Measurements from ENCODE around the gene FBRSL1. TPM values are rescaled to one million over a fixed set of nuclear protein-coding genes. Genes with fewer than 3 reads are reported as not detected.

The FBRSL1 gene
- total and polyA plus RNA-seq, 9 of the 15 experiments (the other 6 are each of a cell fraction or from before 2014, with no cell fraction given), result 0.24 to 129 (median 7.3) TPM

DNA sequence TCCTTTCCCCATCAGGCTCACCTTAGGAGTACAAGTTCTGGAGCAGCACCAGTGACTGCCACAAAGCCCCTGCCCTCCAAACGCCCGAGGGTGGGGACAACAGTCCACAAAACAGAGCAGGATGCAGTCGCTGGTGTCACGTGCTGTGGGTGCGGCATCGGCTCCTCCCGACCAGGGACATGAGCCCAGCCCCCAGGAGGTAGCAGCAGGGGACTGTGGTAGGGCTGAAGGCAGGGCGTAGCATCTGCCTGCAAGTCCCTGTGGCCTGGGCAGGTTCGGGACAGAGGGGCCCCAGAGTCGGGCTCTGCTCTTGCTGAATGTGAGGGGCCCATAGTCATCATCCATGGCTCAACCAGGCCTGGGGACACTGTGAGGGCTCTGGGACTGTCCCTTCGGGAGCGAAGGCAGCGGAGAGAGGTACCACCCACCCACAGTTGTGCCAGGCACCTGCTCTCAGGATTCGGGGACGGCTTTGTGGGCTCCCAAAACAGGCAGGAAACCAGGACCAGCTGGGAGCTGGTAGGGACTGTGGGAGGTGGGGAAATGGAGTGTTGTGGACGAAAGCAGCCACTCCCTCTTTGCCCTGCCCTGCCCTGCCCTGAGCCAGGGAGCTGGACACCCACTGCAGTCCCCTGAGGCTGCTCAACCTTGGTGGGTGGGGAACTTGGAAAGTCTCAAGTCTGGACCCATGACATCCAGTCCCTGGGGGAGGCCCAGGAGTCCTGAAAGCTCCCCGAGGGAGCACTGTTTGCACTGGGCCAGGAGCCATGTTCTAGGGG lies 30.7 kb downstream of the FBRSL1 start (continued):
- TF ChIP-seq, protein P1, sequence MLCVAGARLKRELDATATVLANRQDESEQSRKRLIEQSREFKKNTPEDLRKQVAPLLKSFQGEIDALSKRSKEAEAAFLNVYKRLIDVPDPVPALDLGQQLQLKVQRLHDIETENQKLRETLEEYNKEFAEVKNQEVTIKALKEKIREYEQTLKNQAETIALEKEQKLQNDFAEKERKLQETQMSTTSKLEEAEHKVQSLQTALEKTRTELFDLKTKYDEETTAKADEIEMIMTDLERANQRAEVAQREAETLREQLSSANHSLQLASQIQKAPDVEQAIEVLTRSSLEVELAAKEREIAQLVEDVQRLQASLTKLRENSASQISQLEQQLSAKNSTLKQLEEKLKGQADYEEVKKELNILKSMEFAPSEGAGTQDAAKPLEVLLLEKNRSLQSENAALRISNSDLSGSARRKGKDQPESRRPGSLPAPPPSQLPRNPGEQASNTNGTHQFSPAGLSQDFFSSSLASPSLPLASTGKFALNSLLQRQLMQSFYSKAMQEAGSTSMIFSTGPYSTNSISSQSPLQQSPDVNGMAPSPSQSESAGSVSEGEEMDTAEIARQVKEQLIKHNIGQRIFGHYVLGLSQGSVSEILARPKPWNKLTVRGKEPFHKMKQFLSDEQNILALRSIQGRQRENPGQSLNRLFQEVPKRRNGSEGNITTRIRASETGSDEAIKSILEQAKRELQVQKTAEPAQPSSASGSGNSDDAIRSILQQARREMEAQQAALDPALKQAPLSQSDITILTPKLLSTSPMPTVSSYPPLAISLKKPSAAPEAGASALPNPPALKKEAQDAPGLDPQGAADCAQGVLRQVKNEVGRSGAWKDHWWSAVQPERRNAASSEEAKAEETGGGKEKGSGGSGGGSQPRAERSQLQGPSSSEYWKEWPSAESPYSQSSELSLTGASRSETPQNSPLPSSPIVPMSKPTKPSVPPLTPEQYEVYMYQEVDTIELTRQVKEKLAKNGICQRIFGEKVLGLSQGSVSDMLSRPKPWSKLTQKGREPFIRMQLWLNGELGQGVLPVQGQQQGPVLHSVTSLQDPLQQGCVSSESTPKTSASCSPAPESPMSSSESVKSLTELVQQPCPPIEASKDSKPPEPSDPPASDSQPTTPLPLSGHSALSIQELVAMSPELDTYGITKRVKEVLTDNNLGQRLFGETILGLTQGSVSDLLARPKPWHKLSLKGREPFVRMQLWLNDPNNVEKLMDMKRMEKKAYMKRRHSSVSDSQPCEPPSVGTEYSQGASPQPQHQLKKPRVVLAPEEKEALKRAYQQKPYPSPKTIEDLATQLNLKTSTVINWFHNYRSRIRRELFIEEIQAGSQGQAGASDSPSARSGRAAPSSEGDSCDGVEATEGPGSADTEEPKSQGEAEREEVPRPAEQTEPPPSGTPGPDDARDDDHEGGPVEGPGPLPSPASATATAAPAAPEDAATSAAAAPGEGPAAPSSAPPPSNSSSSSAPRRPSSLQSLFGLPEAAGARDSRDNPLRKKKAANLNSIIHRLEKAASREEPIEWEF (CRISPR knock-in tag; IDR thresholded peaks at IDR 0.05), result no peak
- TF ChIP-seq DACH1 (IDR thresholded peaks at IDR 0.05; ENCODE audit: partially characterized antibody), result no peak

DNA sequence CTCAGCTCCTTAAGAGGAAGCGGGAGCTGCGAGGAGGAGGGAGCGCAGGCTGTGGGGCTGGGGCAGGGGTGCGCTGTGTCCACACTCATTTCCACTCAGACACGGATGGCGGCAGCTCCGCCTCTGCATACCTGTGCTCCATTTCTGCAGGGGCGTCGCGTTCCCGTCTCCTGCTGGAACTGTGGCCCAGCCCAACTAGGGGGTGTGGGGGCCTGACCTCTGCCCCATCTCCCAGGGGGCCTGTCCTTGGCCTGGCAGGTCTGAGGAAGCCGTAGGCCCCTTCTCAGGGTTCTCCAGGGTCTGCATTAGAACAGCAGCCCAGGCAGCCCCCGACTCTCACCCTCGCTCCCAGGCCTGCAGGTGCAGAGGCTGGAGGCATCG lies 31.2 kb downstream of the FBRSL1 start:
- FAIRE-seq (no peak), DNase-seq (ENCODE audit: extremely low read depth in 1 of 4, low spot score in 3 of 4) (no peak), ATAC-seq (no peak)
- peaks cover 0 to 72% of the 10 kb centered on the region in 2 experiments; a peak in 2 of 5 replicates for H3K4me1 ChIP-seq (replicated peaks in 1 of 2; ENCODE audit: control insufficient read depth in 2 of 2, insufficient read depth in 2 of 2, low read length in 2 of 2)
- H3K79me2 ChIP-seq (ENCODE audit: control insufficient read depth, insufficient read depth, low read length), result no peaks in the 10 kb centered on the region
- intact Hi-C loops (cut with micrococcal nuclease) (loop anchor here (5.0 kb wide), 1 partner anchor 44 kb away; no protein-coding TSS in a partner anchor), in situ Hi-C loops (cut with MboI) (no loop called here)
- WGBS (ENCODE audit: insufficient coverage, low coverage, missing lambda C conversion rate), result 66% methylated on average over 13 of the region's 15 CpGs
- H4K20me1 ChIP-seq (replicated peaks; ENCODE audit: control insufficient read depth, insufficient read depth, low read length), result peaks cover 18% of the 10 kb centered on the region
- ChIA-PET POLR2A (no interaction called here), CTCF (ENCODE audit: low intra/inter-chr PET ratio) (no interaction called here)
- H3K4me2 ChIP-seq (ENCODE audit: insufficient read depth, low read length), result no peak overlapping the region
- no peaks in the 10 kb centered on the region for H3K9me1 ChIP-seq (ENCODE audit: control insufficient read depth, insufficient read depth, low read length)
- H3K9ac ChIP-seq (ENCODE audit: insufficient read depth in 1 of 2, low read depth in 2 of 2, low read length in 2 of 2), result no peak overlapping the region
- H3K9me3 ChIP-seq (replicated peaks; ENCODE audit: control insufficient read depth, insufficient read depth, low read depth, low read length), result peaks cover 11% of the 10 kb centered on the region
- H3K27me3 ChIP-seq (ENCODE audit: control insufficient read depth in 2 of 2, insufficient read depth in 2 of 2, low read length in 2 of 2), result no peaks in the 10 kb centered on the region
- BruUV-seq (replicated peaks), result no TSS peak
- no peak overlapping the region for H2AFZ ChIP-seq (ENCODE audit: low read depth, low read length)
- H3K4me3 ChIP-seq, result no peak overlapping the region
- H3K36me3 ChIP-seq (ENCODE audit: control insufficient read depth, insufficient read depth, low read length), result peaks cover 2% of the 10 kb centered on the region; the same call in 1 of the 3 replicates
- H3K27ac ChIP-seq (ENCODE audit: extremely low read depth, low read depth, low read length), result no peak overlapping the region
- TF ChIP-seq GABPB1 (CRISPR knock-in tag; IDR thresholded peaks at IDR 0.05) (no peak), MAZ (CRISPR knock-in tag; conservative IDR thresholded peaks at IDR 0.05 in 1 of 2, IDR thresholded peaks at IDR 0.05 in 1 of 2) (no peak), MBD2 (IDR thresholded peaks at IDR 0.05; ENCODE audit: borderline replicate concordance, low read depth) (no peak), CHD2 (IDR thresholded peaks at IDR 0.05; ENCODE audit: low read depth, low read length) (no peak), ZNF431 (CRISPR knock-in tag; IDR thresholded peaks at IDR 0.05) (no peak)
- TF ChIP-seq, protein P2, sequence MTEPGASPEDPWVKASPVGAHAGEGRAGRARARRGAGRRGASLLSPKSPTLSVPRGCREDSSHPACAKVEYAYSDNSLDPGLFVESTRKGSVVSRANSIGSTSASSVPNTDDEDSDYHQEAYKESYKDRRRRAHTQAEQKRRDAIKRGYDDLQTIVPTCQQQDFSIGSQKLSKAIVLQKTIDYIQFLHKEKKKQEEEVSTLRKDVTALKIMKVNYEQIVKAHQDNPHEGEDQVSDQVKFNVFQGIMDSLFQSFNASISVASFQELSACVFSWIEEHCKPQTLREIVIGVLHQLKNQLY (CRISPR knock-in tag; conservative IDR thresholded peaks at IDR 0.05), result no peak
- TF ChIP-seq, protein P3, sequence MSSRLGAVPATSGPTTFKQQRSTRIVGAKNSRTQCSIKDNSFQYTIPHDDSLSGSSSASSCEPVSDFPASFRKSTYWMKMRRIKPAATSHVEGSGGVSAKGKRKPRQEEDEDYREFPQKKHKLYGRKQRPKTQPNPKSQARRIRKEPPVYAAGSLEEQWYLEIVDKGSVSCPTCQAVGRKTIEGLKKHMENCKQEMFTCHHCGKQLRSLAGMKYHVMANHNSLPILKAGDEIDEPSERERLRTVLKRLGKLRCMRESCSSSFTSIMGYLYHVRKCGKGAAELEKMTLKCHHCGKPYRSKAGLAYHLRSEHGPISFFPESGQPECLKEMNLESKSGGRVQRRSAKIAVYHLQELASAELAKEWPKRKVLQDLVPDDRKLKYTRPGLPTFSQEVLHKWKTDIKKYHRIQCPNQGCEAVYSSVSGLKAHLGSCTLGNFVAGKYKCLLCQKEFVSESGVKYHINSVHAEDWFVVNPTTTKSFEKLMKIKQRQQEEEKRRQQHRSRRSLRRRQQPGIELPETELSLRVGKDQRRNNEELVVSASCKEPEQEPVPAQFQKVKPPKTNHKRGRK (tag; IDR thresholded peaks at IDR 0.05), result no peak
- TF ChIP-seq, protein P4, sequence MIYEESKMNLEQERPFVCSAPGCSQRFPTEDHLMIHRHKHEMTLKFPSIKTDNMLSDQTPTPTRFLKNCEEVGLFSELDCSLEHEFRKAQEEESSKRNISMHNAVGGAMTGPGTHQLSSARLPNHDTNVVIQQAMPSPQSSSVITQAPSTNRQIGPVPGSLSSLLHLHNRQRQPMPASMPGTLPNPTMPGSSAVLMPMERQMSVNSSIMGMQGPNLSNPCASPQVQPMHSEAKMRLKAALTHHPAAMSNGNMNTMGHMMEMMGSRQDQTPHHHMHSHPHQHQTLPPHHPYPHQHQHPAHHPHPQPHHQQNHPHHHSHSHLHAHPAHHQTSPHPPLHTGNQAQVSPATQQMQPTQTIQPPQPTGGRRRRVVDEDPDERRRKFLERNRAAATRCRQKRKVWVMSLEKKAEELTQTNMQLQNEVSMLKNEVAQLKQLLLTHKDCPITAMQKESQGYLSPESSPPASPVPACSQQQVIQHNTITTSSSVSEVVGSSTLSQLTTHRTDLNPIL (CRISPR knock-in tag; IDR thresholded peaks at IDR 0.05), result no peak
